Chondrocyte (in vitro differentiated cells): ENCODE data around the gene GRM5. TPM values are rescaled to one million over a fixed set of nuclear protein-coding genes. Genes with fewer than 3 reads are reported as not detected.

Experiments
- DNase-seq: peaks from one replicate; pipeline ENCODE4 v3.0.0; 2021; ENCODE audit warnings: mixed read lengths, low spot score
- H3K27ac Mint-ChIP-seq: one replicate; pipeline ENCODE4 v1.8.0; 2021; ENCODE audit warnings: mild to moderate bottlenecking, moderate library complexity, mixed read lengths; ENCODE audit not compliant: unreplicated experiment
- H3K27me3 Mint-ChIP-seq: 2 replicates; pipeline ENCODE4 v1.8.0; 2021; ENCODE audit warnings: low read depth, mixed read lengths
- H3K36me3 Mint-ChIP-seq: 2 replicates; pipeline ENCODE4 v1.8.0; 2021; ENCODE audit warnings: low read depth, mixed read lengths
- H3K4me1 Mint-ChIP-seq: 2 replicates; pipeline ENCODE4 v1.8.0; 2021; ENCODE audit warnings: low read depth, mild to moderate bottlenecking, mixed read lengths
- H3K4me3 Mint-ChIP-seq: one replicate; pipeline ENCODE4 v1.8.0; 2021; ENCODE audit warnings: mild to moderate bottlenecking, moderate library complexity, mixed read lengths; ENCODE audit not compliant: unreplicated experiment
- H3K9me3 Mint-ChIP-seq: 2 replicates; pipeline ENCODE4 v1.8.0; 2021; ENCODE audit warnings: low read depth, mixed read lengths
- CTCF ChIP-seq: fragments of 200-600 bp; sonication (generic); IDR thresholded peaks from 2 replicates; pipeline ENCODE4 v1.5.0; 2021; ENCODE audit warnings: antibody characterized with exemption, mild to moderate bottlenecking, moderate library complexity
- total RNA-seq: library from RNA; stranded (reverse); gene quantifications from 3 replicates; pipeline ENCODE4 v1.2.1, GENCODE V29; 2021

The GRM5 gene
- total RNA-seq, 1 donor from 2014 or later, result 0.52 TPM

- peaks cover 47% of the 10 kb centered on the region for H3K27me3 Mint-ChIP-seq
- TF ChIP-seq CTCF, result no peak
Measured at GRCh38 chr11:88508418-88508758, 557.4 kb downstream of the GRM5 start.

GRCh38 chr11:88507771-88508417, 557.9 kb downstream of the GRM5 start:
- Mint-ChIP-seq H3K4me1 (peaks cover 6% of the 10 kb centered on the region), H3K36me3 (peaks cover 1% of the 10 kb centered on the region), H3K27ac (no peak overlapping the region), H3K27me3 (peaks cover 51% of the 10 kb centered on the region), H3K4me3 (no peak overlapping the region), H3K9me3 (no peaks in the 10 kb centered on the region)
- no peak for TF ChIP-seq CTCF
- DNase-seq, result no peak

More at GRCh38 chr11:88508418-88508758, 557.4 kb downstream of the GRM5 start:
- DNase-seq, result no peak
- Mint-ChIP-seq H3K36me3 (peaks cover 1% of the 10 kb centered on the region), H3K27ac (no peak overlapping the region), H3K4me3 (peak overlapping the region; percentile 37), H3K9me3 (no peaks in the 10 kb centered on the region), H3K4me1 (peaks cover 6% of the 10 kb centered on the region)

- TF ChIP-seq CTCF, result no peak
- Mint-ChIP-seq H3K4me3 (no peak overlapping the region), H3K27ac (no peak overlapping the region), H3K27me3 (peaks cover 43% of the 10 kb centered on the region), H3K36me3 (peaks cover 2% of the 10 kb centered on the region), H3K4me1 (no peaks in the 10 kb centered on the region), H3K9me3 (no peaks in the 10 kb centered on the region)
- no peak for DNase-seq
Measured at GRCh38 chr11:88501541-88501940, 564.2 kb downstream of the GRM5 start.

GRCh38 chr11:88495836-88496235, 569.9 kb downstream of the GRM5 start:
- Mint-ChIP-seq H3K36me3 (peaks cover under 1% of the 10 kb centered on the region), H3K9me3 (no peaks in the 10 kb centered on the region), H3K4me1 (no peaks in the 10 kb centered on the region), H3K4me3 (no peak overlapping the region), H3K27ac (no peak overlapping the region), H3K27me3 (peaks cover 34% of the 10 kb centered on the region)
- TF ChIP-seq CTCF, result no peak
- no peak for DNase-seq

DNA sequence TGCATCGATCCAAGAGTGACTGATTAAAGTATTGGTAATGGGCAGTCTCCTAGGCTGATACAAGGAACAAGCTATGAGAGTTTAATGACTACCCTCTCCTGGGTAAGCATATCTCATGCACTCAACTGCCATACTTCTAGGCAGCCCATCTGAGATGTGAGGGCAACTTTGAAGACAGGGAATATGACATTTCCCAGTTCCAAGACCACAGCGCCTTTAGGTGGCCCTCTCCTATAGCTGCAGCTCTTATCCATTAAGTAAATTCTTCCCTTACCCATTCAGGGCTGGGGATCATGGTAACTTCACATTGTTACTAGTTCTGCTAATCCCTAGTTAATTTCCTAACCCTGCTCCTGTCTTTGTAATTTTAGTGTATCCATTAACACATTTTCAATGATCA, 570.9 kb downstream of the GRM5 start:
- Mint-ChIP-seq H3K27ac (no peak overlapping the region), H3K4me1 (no peaks in the 10 kb centered on the region), H3K9me3 (no peaks in the 10 kb centered on the region), H3K36me3 (no peaks in the 10 kb centered on the region), H3K4me3 (no peak overlapping the region), H3K27me3 (peaks cover 36% of the 10 kb centered on the region)
- no peak for DNase-seq
- TF ChIP-seq CTCF, result no peak
